Naive B cell (primary cell): ENCODE results near the gene CILP2. TPM values are rescaled to one million over a fixed set of nuclear protein-coding genes. Genes with fewer than 3 reads are reported as not detected.

Experiments used
- ATAC-seq, 2 donors: fragments of 150-1000 bp; cut with Tn5 transposase; 2 replicates each; pipeline ENCODE4 v1.10.0; 2021; ENCODE audit warnings: low read depth in 2 of 2, mild to moderate bottlenecking in 2 of 2, moderate library complexity in 2 of 2
- DNase-seq: peaks from one replicate; pipeline ENCODE4 v3.0.0; 2022
- H3K27ac Mint-ChIP-seq, 6 donors: one replicate each; pipeline ENCODE4 v1.8.0; 2020 to 2022; ENCODE audit warnings: mild to moderate bottlenecking in 6 of 6, mixed read lengths in 6 of 6, moderate library complexity in 5 of 6, inconsistent platforms in 2 of 6
- H3K27me3 Mint-ChIP-seq, 3 donors: one replicate each; pipeline ENCODE4 v1.8.0; 2021 to 2022; ENCODE audit warnings: mixed read lengths in 3 of 3, mild to moderate bottlenecking in 1 of 3
- H3K36me3 Mint-ChIP-seq, 2 donors: one replicate each; pipeline ENCODE4 v1.8.0; 2020 to 2022; ENCODE audit warnings: mixed read lengths in 2 of 2, inconsistent platforms in 1 of 2, mild to moderate bottlenecking in 1 of 2
- H3K4me1 Mint-ChIP-seq, 3 donors: one replicate each; pipeline ENCODE4 v1.8.0; 2020 to 2022; ENCODE audit warnings: mixed read lengths in 3 of 3, inconsistent platforms in 1 of 3, mild to moderate bottlenecking in 1 of 3, moderate library complexity in 1 of 3
- H3K4me3 Mint-ChIP-seq, 8 donors: one replicate each; pipeline ENCODE4 v1.8.0; 2020 to 2022; ENCODE audit warnings: mild to moderate bottlenecking in 8 of 8, mixed read lengths in 8 of 8, moderate library complexity in 8 of 8, inconsistent platforms in 2 of 8
- H3K9me3 Mint-ChIP-seq, 7 donors: one replicate each; pipeline ENCODE4 v1.8.0; 2020 to 2022; ENCODE audit warnings: mixed read lengths in 7 of 7, mild to moderate bottlenecking in 5 of 7, inconsistent platforms in 2 of 7, moderate library complexity in 1 of 7
- polyA plus RNA-seq, 6 donors: library from polyadenylated mRNA; unstranded; fragments of 300-500 nt; fragmentation: Illumina TruSeq; gene quantifications; one replicate each; pipeline ENCODE4 v1.2.3, GENCODE V29; 2021; ENCODE audit warnings: low read depth in 6 of 6

The CILP2 gene
- polyA plus RNA-seq, 6 donors from 2014 or later: 0.11 TPM; not detected in 5

DNA sequence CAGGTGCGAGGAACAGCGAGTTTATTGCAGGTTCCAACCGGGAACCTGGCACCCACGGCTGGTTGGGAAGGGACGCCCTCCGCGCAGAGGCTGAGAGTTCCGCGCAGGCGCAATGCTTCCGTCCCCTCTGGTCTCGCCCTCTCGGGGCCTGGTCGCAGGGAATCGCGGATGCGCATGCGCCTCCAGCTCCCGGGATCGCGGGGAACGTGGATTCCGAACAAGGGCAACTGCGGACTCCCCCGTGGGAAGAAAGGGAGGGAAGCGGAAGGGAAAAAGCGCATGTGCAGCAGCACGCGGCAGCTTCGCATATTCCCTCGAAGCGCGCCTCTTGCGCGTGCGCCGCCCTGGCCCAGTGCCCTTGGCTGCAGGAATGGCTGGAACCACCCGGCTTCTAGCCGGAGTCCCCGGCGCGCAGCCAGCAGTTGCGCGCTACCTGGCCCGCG, 23.8 kb upstream of the CILP2 start:
- Mint-ChIP-seq H3K36me3 (no peaks in the 10 kb centered on the region), H3K4me1 (peaks cover 5 to 28% (median 7%) of the 10 kb centered on the region in 3 donors), H3K4me3 (peak overlapping the region in 7 of 8 donors; percentile 41 to 76 (median 58)), H3K27me3 (no peaks in the 10 kb centered on the region), H3K27ac (no peak overlapping the region), H3K9me3 (no peaks in the 10 kb centered on the region)
- DNase-seq (no peak), ATAC-seq (no peak)

DNA sequence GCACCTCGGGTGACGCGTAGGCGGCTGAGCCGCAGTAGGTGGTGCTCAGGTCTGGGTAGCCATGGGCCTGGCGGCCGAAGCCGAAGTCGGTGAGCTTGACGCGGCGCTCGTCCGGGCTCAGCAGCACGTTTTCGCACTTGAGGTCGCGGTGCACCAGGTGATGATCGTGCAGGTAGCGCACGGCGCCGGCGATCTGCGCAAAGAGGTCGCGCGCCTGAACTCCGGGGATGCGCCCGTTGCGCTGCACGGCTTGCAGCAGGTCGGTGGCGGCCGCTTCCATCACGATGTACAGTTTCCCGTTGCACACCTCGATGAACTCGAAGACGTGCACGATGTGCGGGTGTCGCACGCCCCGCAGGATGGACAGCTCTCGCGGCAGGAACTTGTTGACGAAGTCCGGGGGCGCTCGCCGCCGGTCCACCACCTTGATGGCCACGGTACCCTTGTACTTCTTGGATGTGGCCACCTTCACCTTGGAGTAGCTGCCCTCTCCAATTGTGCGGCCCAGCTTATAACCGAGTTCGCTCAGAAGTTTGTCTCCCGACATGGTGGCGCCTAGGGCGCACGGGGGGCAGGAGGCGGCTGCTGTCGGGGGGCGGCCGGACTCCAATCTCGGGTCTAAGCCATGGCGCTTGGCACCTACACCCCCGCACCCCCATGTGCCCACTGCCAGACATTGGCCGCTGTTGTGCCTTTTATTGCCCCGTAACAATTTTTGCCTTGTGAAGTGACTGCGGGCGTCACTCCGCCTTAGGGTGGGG, 23.0 kb upstream of the CILP2 start, which contains the start of gene TSSK6:
TSSK6 (minus strand) TSS at position 668 of the 761 bp plus-strand sequence; CDS start at position 547, 121 bp downstream.
- Mint-ChIP-seq H3K27me3 (no peaks in the 10 kb centered on the region), H3K4me1 (peaks cover 13 to 36% (median 15%) of the 10 kb centered on the region in 3 donors), H3K27ac (peak within 1 kb of the TSS; percentile 91 to 96 (median 95)), H3K4me3 (peak within 1 kb of the TSS; percentile 91 to 98 (median 96)), H3K9me3 (no peaks in the 10 kb centered on the region), H3K36me3 (no peaks in the 10 kb centered on the region)
- DNase-seq (no peak), ATAC-seq (no peak)

DNA sequence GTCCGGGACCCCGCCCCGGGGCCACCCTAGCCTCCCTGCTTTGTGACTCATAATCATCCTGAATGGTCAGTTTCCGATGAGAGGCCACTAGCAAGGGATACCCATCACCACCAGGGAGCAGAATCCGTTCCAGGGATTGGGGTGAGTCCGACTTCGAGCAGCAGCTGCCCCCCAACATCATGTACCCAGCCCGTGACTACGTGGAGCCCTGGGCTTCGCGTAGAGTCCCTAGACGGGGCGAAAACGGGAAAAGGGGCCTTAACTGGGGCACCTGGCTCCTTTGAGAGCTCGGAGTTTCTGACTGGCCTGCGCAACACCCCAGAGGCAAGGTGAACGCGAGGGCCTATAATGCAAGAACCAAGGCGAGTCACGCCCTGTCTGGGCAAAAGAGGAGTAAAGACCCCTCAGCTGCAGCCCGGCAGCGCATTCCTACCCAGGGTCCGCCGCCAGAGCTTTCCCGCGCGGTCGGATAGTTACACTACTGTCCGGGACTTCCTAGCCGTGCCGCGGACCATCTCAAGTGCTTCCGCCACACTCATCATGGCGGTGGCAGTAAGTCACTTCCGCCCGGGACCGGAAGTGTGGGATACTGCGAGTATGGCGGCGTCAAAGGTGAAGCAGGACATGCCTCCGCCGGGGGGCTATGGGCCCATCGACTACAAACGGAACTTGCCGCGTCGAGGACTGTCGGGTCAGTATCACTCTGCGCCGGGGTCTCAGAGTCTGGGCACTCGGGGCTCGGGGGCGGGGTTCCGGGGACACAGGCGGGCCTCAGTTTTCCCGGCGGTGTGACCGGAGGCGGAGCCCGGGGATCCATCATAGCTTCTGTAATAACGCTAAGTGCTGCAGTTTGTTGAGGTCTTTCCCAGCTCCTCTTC, 22.2 kb upstream of the CILP2 start, which contains the start of gene NDUFA13:
NDUFA13 (plus strand) TSS at position 584 of the 878 bp plus-strand sequence; CDS start at position 598, 14 bp downstream.
- Mint-ChIP-seq H3K4me1 (peaks cover 18 to 39% (median 18%) of the 10 kb centered on the region in 3 donors), H3K9me3 (no peaks in the 10 kb centered on the region), H3K4me3 (peak within 1 kb of the TSS; percentile 91 to 98 (median 96))

DNA sequence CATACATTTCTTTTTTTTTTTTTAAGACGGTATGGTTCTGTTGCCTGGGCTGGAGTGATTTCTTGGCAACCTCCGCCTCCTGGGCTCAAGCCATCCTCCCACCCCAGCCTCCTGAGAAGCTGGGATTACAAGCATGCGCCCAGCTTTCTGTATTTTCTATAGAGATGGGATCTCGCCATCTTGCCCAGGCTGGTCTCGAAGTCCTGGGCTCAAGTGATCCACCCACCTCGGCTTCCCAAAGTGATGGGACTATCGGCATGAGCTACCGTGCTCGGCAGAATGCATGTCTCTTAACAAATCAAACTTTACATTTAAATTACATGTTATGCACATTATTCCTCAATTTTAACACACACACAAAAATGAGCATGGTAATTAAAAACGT, 20.8 kb upstream of the CILP2 start:
- peak overlapping the region; percentile 91 to 98 (median 96) for H3K4me3 Mint-ChIP-seq
- H3K4me1 Mint-ChIP-seq: peaks cover 20 to 39% (median 21%) of the 10 kb centered on the region in 3 donors
- H3K27ac Mint-ChIP-seq: peak overlapping the region in 1 of 6 donors; percentile 73
- H3K9me3 Mint-ChIP-seq: no peaks in the 10 kb centered on the region
- H3K36me3 Mint-ChIP-seq: peaks cover 0 to 3% of the 10 kb centered on the region in 2 donors
- no peaks in the 10 kb centered on the region for H3K27me3 Mint-ChIP-seq
- ATAC-seq: no peak
- no peak for DNase-seq

More for the DNA sequence above, 22.2 kb upstream of the CILP2 start, which contains the start of gene NDUFA13:
- Mint-ChIP-seq H3K27me3 (no peaks in the 10 kb centered on the region), H3K27ac (peak within 1 kb of the TSS; percentile 91 to 96 (median 95)), H3K36me3 (peaks cover 0 to 3% of the 10 kb centered on the region in 2 donors)
- peak; percentile 96 to 97 for ATAC-seq
- DNase-seq: peak; percentile 92

- no peaks in the 10 kb centered on the region for H3K27me3 Mint-ChIP-seq
- H3K27ac Mint-ChIP-seq: peak overlapping the region in 2 of 6 donors; percentile 49 to 51
- ATAC-seq (no peak), DNase-seq (no peak)
- H3K4me3 Mint-ChIP-seq: peak overlapping the region in 1 of 8 donors; percentile 27
- H3K4me1 Mint-ChIP-seq: peaks cover 20 to 41% (median 25%) of the 10 kb centered on the region in 3 donors
- H3K9me3 Mint-ChIP-seq: no peaks in the 10 kb centered on the region
- peaks cover 0 to 3% of the 10 kb centered on the region in 2 donors for H3K36me3 Mint-ChIP-seq
Measured at GRCh38 chr19:19520989-19521388, 17.1 kb upstream of the CILP2 start.

DNA sequence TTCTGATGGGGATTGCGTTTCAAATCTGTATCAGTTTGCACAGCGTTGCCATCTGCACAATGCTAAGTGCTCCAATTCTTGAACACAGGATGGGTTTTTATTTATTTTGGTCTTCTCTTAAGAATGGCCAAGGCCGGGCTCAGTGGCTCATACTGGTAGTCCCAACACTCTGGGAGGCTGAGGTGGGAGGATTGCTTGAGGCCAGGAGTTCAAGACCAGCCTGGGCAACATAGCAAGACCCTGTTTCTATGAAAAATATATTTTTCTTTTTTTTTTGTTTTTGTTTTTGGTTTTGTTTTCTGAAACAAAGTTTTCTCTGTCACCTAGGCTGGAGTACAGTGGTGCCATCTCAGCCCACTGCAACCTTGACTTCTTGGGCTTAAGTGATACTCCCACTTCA, 14.9 kb upstream of the CILP2 start:
- ATAC-seq: no peak

GRCh38 chr19:19524053-19524452, 14.0 kb upstream of the CILP2 start:
- Mint-ChIP-seq H3K36me3 (peaks cover 0 to 3% of the 10 kb centered on the region in 2 donors), H3K4me3 (no peak overlapping the region)
- no peak for ATAC-seq

More for the DNA sequence above, 14.9 kb upstream of the CILP2 start:
- H3K27ac Mint-ChIP-seq: no peak overlapping the region
- no peaks in the 10 kb centered on the region for H3K9me3 Mint-ChIP-seq
- DNase-seq: no peak
- H3K4me3 Mint-ChIP-seq: peak overlapping the region in 1 of 8 donors; percentile 12
- H3K4me1 Mint-ChIP-seq: peaks cover 17 to 32% (median 30%) of the 10 kb centered on the region in 3 donors
- no peaks in the 10 kb centered on the region for H3K27me3 Mint-ChIP-seq
- peaks cover 0 to 3% of the 10 kb centered on the region in 2 donors for H3K36me3 Mint-ChIP-seq

GRCh38 chr19:19525611-19526380, 12.3 kb upstream of the CILP2 start:
- Mint-ChIP-seq H3K27me3 (no peaks in the 10 kb centered on the region), H3K9me3 (no peaks in the 10 kb centered on the region)

More at GRCh38 chr19:19524053-19524452, 14.0 kb upstream of the CILP2 start:
- H3K27ac Mint-ChIP-seq: no peak overlapping the region
- DNase-seq: no peak
- peaks cover 17 to 30% (median 29%) of the 10 kb centered on the region in 3 donors for H3K4me1 Mint-ChIP-seq
- no peaks in the 10 kb centered on the region for H3K27me3 Mint-ChIP-seq
- no peaks in the 10 kb centered on the region for H3K9me3 Mint-ChIP-seq

GRCh38 chr19:19526581-19527370, 11.3 kb upstream of the CILP2 start:
- peak overlapping the region in 3 of 6 donors; percentile 21 to 60 (median 26) for H3K27ac Mint-ChIP-seq
- H3K36me3 Mint-ChIP-seq: no peaks in the 10 kb centered on the region
- peak overlapping the region in 1 of 8 donors; percentile 51 for H3K4me3 Mint-ChIP-seq
- H3K4me1 Mint-ChIP-seq: peaks cover 8 to 21% (median 11%) of the 10 kb centered on the region in 3 donors
- ATAC-seq (no peak), DNase-seq (no peak)
- H3K9me3 Mint-ChIP-seq: no peaks in the 10 kb centered on the region
- no peaks in the 10 kb centered on the region for H3K27me3 Mint-ChIP-seq

More at GRCh38 chr19:19525611-19526380, 12.3 kb upstream of the CILP2 start:
- peaks cover 0 to under 1% of the 10 kb centered on the region in 2 donors for H3K36me3 Mint-ChIP-seq
- peaks cover 9 to 17% (median 13%) of the 10 kb centered on the region in 3 donors for H3K4me1 Mint-ChIP-seq
- no peak overlapping the region for H3K27ac Mint-ChIP-seq
- ATAC-seq: no peak
- DNase-seq: no peak
- H3K4me3 Mint-ChIP-seq: peak overlapping the region in 1 of 8 donors; percentile 47

GRCh38 chr19:19527371-19527656, 10.8 kb upstream of the CILP2 start:
- no peak for DNase-seq
- no peaks in the 10 kb centered on the region for H3K9me3 Mint-ChIP-seq
- no peaks in the 10 kb centered on the region for H3K36me3 Mint-ChIP-seq
- no peaks in the 10 kb centered on the region for H3K27me3 Mint-ChIP-seq
- peak overlapping the region in 1 of 8 donors; percentile 51 for H3K4me3 Mint-ChIP-seq
- peak overlapping the region in 2 of 6 donors; percentile 60 to 71 for H3K27ac Mint-ChIP-seq
- peaks cover 12 to 26% (median 16%) of the 10 kb centered on the region in 3 donors for H3K4me1 Mint-ChIP-seq
- ATAC-seq: no peak

DNA sequence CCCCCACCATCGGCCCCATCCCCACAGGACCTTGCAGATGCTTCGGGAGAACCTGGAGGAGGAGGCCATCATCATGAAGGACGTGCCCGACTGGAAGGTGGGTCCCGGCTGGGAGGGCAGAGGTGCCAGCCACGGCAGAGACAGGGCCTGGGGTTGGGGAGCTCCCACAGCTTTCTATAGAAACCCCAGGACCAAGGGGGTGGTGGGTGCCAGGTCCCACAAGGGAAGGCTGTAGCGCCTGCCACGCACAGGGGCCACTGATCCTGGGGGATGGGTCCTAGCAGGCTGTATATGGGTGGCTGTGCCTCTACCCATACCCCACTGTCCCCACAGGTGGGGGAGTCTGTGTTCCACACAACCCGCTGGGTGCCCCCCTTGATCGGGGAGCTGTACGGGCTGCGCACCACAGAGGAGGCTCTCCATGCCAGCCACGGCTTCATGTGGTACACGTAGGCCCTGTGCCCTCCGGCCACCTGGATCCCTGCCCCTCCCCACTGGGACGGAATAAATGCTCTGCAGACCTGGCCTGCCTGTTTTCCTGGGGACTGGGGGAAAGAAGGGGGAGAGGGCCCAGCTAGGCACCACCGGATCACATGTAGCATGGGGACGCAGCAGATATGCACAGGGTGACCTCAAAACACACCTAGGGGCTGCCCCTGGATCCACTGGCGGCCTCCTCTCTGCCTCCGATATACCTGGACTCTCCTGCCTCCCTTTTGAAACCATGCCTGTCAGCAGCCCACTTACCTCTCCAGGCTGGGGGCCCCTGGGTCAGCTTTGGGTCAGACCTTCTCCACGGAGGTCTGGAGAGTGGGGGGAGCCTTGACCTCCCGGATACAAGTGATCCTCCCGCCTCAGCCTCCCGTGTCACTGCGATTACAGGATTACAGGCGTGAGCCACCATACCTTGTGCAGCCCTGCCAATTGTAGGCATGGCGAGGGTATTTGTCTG, 10.1 kb upstream of the CILP2 start:
- ATAC-seq: no peak
- Mint-ChIP-seq H3K4me3 (no peak overlapping the region), H3K36me3 (no peaks in the 10 kb centered on the region), H3K4me1 (peaks cover 12 to 26% (median 13%) of the 10 kb centered on the region in 3 donors), H3K27ac (peak overlapping the region in 2 of 6 donors; percentile 71 to 72), H3K27me3 (no peaks in the 10 kb centered on the region), H3K9me3 (no peaks in the 10 kb centered on the region)
- DNase-seq: no peak
